HepG2 (cell line): Measurements from ENCODE around the gene FAM174C. TPM values are rescaled to one million over a fixed set of nuclear protein-coding genes. Genes with fewer than 3 reads are reported as not detected.

ENCODE experiments used
- ATAC-seq: fragments of 200-7000 bp; cut with Tn5 transposase; 3 replicates; pipeline ENCODE4 v1.9.1; 2020; ENCODE audit warnings: mild to moderate bottlenecking, moderate library complexity
- BruUV-seq: library from RNA; stranded (reverse); fragments of 400-500 nt; replicated peaks from 2 replicates; lab custom pipeline; 2021; lab: Mats Ljungman, UMichigan
- CTCF ChIA-PET: fragments of 300-600 bp; formaldehyde crosslinking; extraction: SDS; loops from one replicate; lab custom pipeline; 2021; ENCODE audit warnings: low total read pairs, inconsistent platforms, low intra/inter-chr PET ratio; lab: Yijun Ruan, JAX
- POLR2A ChIA-PET: fragments of 350-600 bp; sonication (Branson Sonifier 250); formaldehyde crosslinking; loops from one replicate; lab custom pipeline; 2020; ENCODE audit warnings: antibody characterized with exemption, inconsistent platforms; lab: Yijun Ruan, JAX
- DNase-seq: peaks from one replicate; pipeline ENCODE4 v3.0.0-alpha.2; 2015; ENCODE audit warnings: low spot score
- FAIRE-seq: peaks from 3 replicates; lab custom pipeline; 2011; peaks lifted over from hg19 to GRCh38; lab: Jason Lieb, UNC
- H2AFZ ChIP-seq: one replicate; pipeline ENCODE4 v1.6.1; 2011; ENCODE audit warnings: low read length, inconsistent platforms
- H3K27ac ChIP-seq: fragments of 300-600 bp; 3 replicates; pipeline ENCODE4 v1.8.0; 2011; ENCODE audit warnings: mixed run types, mild to moderate bottlenecking, mixed read lengths, low read length, inconsistent platforms; ENCODE audit not compliant: insufficient read depth; ENCODE audit errors: extremely low read length
- H3K27me3 ChIP-seq, 2 experiments: fragments of 200-600 bp in 1 of 2; 2 replicates in 1 of 2; 3 replicates in 1 of 2; pipeline versions ENCODE4 v1.6.0 to v1.8.0; 2011; ENCODE audit warnings: low read length in 2 of 2, mild to moderate bottlenecking in 2 of 2, moderate library complexity in 2 of 2, inconsistent platforms in 1 of 2; ENCODE audit not compliant: insufficient read depth in 2 of 2, control insufficient read depth in 1 of 2
- H3K36me3 ChIP-seq, 2 experiments: fragments of 200-600 bp in 1 of 2; replicated peaks in 1 of 2; 2 replicates in 1 of 2; 3 replicates in 1 of 2; pipeline versions ENCODE4 v1.5.1 to v1.8.0; 2011; ENCODE audit warnings: low read length in 2 of 2, inconsistent platforms in 1 of 2; ENCODE audit not compliant: insufficient read depth in 2 of 2, control insufficient read depth in 1 of 2
- H3K4me1 ChIP-seq: 2 replicates; pipeline ENCODE4 v1.5.1; 2012; ENCODE audit warnings: low read length, inconsistent platforms; ENCODE audit not compliant: insufficient read depth
- H3K4me2 ChIP-seq: 2 replicates; pipeline ENCODE4 v1.6.0; 2011; ENCODE audit warnings: low read depth, low read length, inconsistent platforms
- H3K4me3 ChIP-seq, 3 experiments: fragments of 200-600 bp in 1 of 3; sonication (generic), shearing (Covaris generic) in 1 of 3; replicated peaks in 1 of 3; 2 replicates each; pipeline ENCODE4 v1.5.1; 2011 to 2016; ENCODE audit warnings: low read length in 3 of 3, inconsistent platforms in 2 of 3, low read depth in 2 of 3, mild to moderate bottlenecking in 2 of 3, control low read depth in 1 of 3, mixed read lengths in 1 of 3; ENCODE audit not compliant: insufficient read depth in 1 of 3
- H3K79me2 ChIP-seq: one replicate; pipeline ENCODE4 v1.6.1; 2011; ENCODE audit warnings: low read length, inconsistent platforms; ENCODE audit not compliant: insufficient read depth
- H3K9ac ChIP-seq: 2 replicates; pipeline ENCODE4 v1.6.0; 2011; ENCODE audit warnings: mild to moderate bottlenecking, low read depth, low read length, inconsistent platforms; ENCODE audit not compliant: insufficient read depth
- H3K9me3 ChIP-seq: 2 replicates; pipeline ENCODE4 v1.5.1; 2012; ENCODE audit warnings: mild to moderate bottlenecking, low read length
- H4K20me1 ChIP-seq: 2 replicates; pipeline ENCODE4 v1.6.0; 2011; ENCODE audit warnings: inconsistent platforms, mild to moderate bottlenecking, low read length, moderate library complexity; ENCODE audit not compliant: insufficient read depth
- AGO2 ChIP-seq: fragments of 200-400 bp; formaldehyde crosslinking; optimal IDR thresholded peaks from 2 replicates; pipeline ENCODE3; 2017; ENCODE audit warnings: mild to moderate bottlenecking, low read depth, low read length, moderate library complexity
- BHLHE40 ChIP-seq: IDR thresholded peaks from 2 replicates; pipeline ENCODE4 v1.6.1; 2011; ENCODE audit warnings: low read length, improper control_type of control experiment
- JUND ChIP-seq: sonication (generic); formaldehyde crosslinking; IDR thresholded peaks from 2 replicates; pipeline ENCODE4 v1.8.0; 2022; ENCODE audit warnings: mild to moderate bottlenecking, missing genetic modification reagents
- KDM5B ChIP-seq: sonication (generic); formaldehyde crosslinking; IDR thresholded peaks from 2 replicates; pipeline ENCODE4 v1.4.0; 2020; ENCODE audit warnings: missing genetic modification reagents, mild to moderate bottlenecking, borderline replicate concordance
- MBD4 ChIP-seq: IDR thresholded peaks from 2 replicates; pipeline ENCODE4 v1.6.1; 2012; ENCODE audit warnings: low read length, inconsistent platforms, borderline replicate concordance
- ONECUT2 ChIP-seq: sonication (generic); formaldehyde crosslinking; IDR thresholded peaks from 2 replicates; pipeline ENCODE4 v1.4.0; 2020; ENCODE audit warnings: missing genetic modification reagents
- SAFB2 ChIP-seq: sonication (generic); formaldehyde crosslinking; IDR thresholded peaks from 2 replicates; pipeline ENCODE4 v1.5.1; 2020; ENCODE audit warnings: missing genetic modification reagents, low read depth, mild to moderate bottlenecking, borderline replicate concordance
- SP1 ChIP-seq, 2 experiments: fragments of 450-650 bp in 1 of 2; sonication (generic) in 1 of 2; formaldehyde crosslinking in 1 of 2; IDR thresholded peaks; 2 replicates each; pipeline versions ENCODE4 v1.4.0 to v1.6.1; 2016 to 2020; ENCODE audit warnings: missing genetic modification reagents in 1 of 2
- SPEN ChIP-seq: sonication (generic); formaldehyde crosslinking; IDR thresholded peaks from 2 replicates; pipeline ENCODE4 v1.5.1; 2020; ENCODE audit warnings: low read depth, mild to moderate bottlenecking, missing genetic modification reagents
- SRSF9 ChIP-seq: fragments of 200-400 bp; formaldehyde crosslinking; IDR thresholded peaks from 2 replicates; pipeline ENCODE4 v1.6.1; 2018; ENCODE audit warnings: borderline replicate concordance, mild to moderate bottlenecking, low read depth, low read length; ENCODE audit not compliant: insufficient read depth, poor library complexity, severe bottlenecking
- TCF12 ChIP-seq, 2 experiments: fragments of 450-650 bp in 1 of 2; sonication (generic) in 1 of 2; formaldehyde crosslinking in 1 of 2; IDR thresholded peaks; 2 replicates each; pipeline versions ENCODE4 v1.6.1 to v1.8.0; 2017 to 2022; ENCODE audit warnings: antibody characterized with exemption in 1 of 2, mild to moderate bottlenecking in 1 of 2, missing genetic modification reagents in 1 of 2, moderate library complexity in 1 of 2
- YEATS4 ChIP-seq: sonication (generic); formaldehyde crosslinking; IDR thresholded peaks from 2 replicates; pipeline ENCODE4 v1.4.0; 2020; ENCODE audit warnings: missing genetic modification reagents, borderline replicate concordance
- ZFX ChIP-seq: sonication (generic); formaldehyde crosslinking; IDR thresholded peaks from 2 replicates; pipeline ENCODE4 v1.4.0; 2020; ENCODE audit warnings: mild to moderate bottlenecking, low read depth, missing genetic modification reagents, moderate library complexity
- ZNF354B ChIP-seq: sonication (generic); formaldehyde crosslinking; IDR thresholded peaks from 2 replicates; pipeline ENCODE4 v1.8.0; 2022; ENCODE audit warnings: mild to moderate bottlenecking, missing genetic modification reagents
- ZNF567 ChIP-seq: sonication (generic); formaldehyde crosslinking; IDR thresholded peaks from 2 replicates; pipeline ENCODE4 v1.8.1; 2023; ENCODE audit warnings: mild to moderate bottlenecking, missing genetic modification reagents, borderline replicate concordance
- WGBS: methylation state at CpG from one replicate; pipeline ENCODE4 v1.1.6; 2017; ENCODE audit warnings: low lambda C conversion rate; 5-methylcytosine and 5-hydroxymethylcytosine counted together
- in situ Hi-C: cut with HindIII; loops from 2 replicates; pipeline ENCODE4 v1.10.0; 2017; ENCODE audit warnings: low pct_unique_long_range_greater_than_20kb; ENCODE audit not compliant: extremely low pct_ligation_motif_present
- intact Hi-C: fragments of 100-400 bp; cut with micrococcal nuclease; formaldehyde crosslinking; loops from one replicate; pipeline ENCODE4 v1.10.0; 2022; ENCODE audit not compliant: unreplicated experiment
- polyA plus RNA-seq, 8 experiments: library from polyadenylated mRNA; depleted of rRNA in 3 of 8; stranded (reverse) in 7 of 8; unstranded in 1 of 8; fragments of >200 nt; fragmentation: Illumina TruSeq in 4 of 8; extraction: Trizol in 4 of 8; gene quantifications; 2 replicates each; pipeline versions ENCODE4 v1.2.1 to v1.2.3, GENCODE V29; 2011 to 2016; ENCODE audit warnings: low read depth in 4 of 8, missing spikeins in 1 of 8, mixed read lengths in 1 of 8; ENCODE audit not compliant: insufficient read depth in 1 of 8
- total RNA-seq, 5 experiments: library from RNA; depleted of rRNA; stranded (reverse); fragments of >200 nt; fragmentation: Illumina TruSeq; extraction: Trizol; gene quantifications; 2 replicates each; pipeline ENCODE4 v1.2.3, GENCODE V29; 2016; ENCODE audit warnings: low read depth in 1 of 5
- TF ChIP-seq, protein P1 (sequence below): sonication (generic); formaldehyde crosslinking; IDR thresholded peaks from 2 replicates; pipeline ENCODE4 v1.9.0; 2022; ENCODE audit warnings: missing genetic modification reagents, mild to moderate bottlenecking, borderline replicate concordance
- TF ChIP-seq, protein P2 (sequence below): sonication (generic); formaldehyde crosslinking; IDR thresholded peaks from 2 replicates; pipeline ENCODE4 v1.8.1; 2022; ENCODE audit warnings: low read depth, mild to moderate bottlenecking, missing genetic modification reagents

Gene FAM174C
- total and polyA plus RNA-seq, 2 of the 13 experiments (the other 11 are each of a cell fraction or from before 2014, with no cell fraction given), result 19.5 to 31.3 TPM

GRCh38 chr19:1239796-1240737 lies 35.3 kb upstream of the FAM174C start:
- WGBS, result 5% methylated on average over 25 of the region's 84 CpGs
- Histone ChIP-seq H2AFZ (no peak overlapping the region), H3K4me3 (peak overlapping the region; percentile 42 to 66 (median 46); a peak in 5 of 6 replicates), H3K27ac (peak overlapping the region; percentile 21), H3K9me3 (no peaks in the 10 kb centered on the region), H3K9ac (peak overlapping the region; percentile 61), H3K79me2 (peaks cover 22% of the 10 kb centered on the region), H4K20me1 (no peaks in the 10 kb centered on the region), H3K4me2 (peak overlapping the region; percentile 81), H3K27me3 (no peaks in the 10 kb centered on the region), H3K36me3 (no peaks in the 10 kb centered on the region; a peak in 1 of 5 replicates), H3K4me1 (peaks cover 52% of the 10 kb centered on the region)
- intact Hi-C loops (no loop called here), in situ Hi-C loops (loop anchor here (5.0 kb wide), 1 partner anchor 37 kb away; the partner anchor contains the start of gene FAM174C)
- TSS peak; percentile 60 for BruUV-seq
- ChIA-PET CTCF (interaction anchor here (0.9 to 2.2 kb wide), 3 partner anchors 17 to 22 kb away, joined by 3 to 17 read pairs (median 4); no protein-coding TSS in a partner anchor), POLR2A (interaction anchor here (1.0 to 10.1 kb wide), 7 partner anchors 8 to 127 kb away, joined by 3 to 469 read pairs (median 6); partner anchors contain the start of gene CIRBP)
- FAIRE-seq, result no peak
- peak; percentile 62 for DNase-seq
- no peak; the same call in 1 of the 3 replicates for ATAC-seq
- TF ChIP-seq YEATS4 (CRISPR knock-in tag), result 0 out of 2 replicates have a peak, but pooled peaks have one; percentile 11
- no peak for TF ChIP-seq MBD4
- TF ChIP-seq ONECUT2 (CRISPR knock-in tag), result no peak
- TF ChIP-seq, protein P1, sequence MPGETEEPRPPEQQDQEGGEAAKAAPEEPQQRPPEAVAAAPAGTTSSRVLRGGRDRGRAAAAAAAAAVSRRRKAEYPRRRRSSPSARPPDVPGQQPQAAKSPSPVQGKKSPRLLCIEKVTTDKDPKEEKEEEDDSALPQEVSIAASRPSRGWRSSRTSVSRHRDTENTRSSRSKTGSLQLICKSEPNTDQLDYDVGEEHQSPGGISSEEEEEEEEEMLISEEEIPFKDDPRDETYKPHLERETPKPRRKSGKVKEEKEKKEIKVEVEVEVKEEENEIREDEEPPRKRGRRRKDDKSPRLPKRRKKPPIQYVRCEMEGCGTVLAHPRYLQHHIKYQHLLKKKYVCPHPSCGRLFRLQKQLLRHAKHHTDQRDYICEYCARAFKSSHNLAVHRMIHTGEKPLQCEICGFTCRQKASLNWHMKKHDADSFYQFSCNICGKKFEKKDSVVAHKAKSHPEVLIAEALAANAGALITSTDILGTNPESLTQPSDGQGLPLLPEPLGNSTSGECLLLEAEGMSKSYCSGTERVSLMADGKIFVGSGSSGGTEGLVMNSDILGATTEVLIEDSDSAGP, result peak; percentile 59; the same call in 1 of the 2 replicates
- TF ChIP-seq, protein P2, sequence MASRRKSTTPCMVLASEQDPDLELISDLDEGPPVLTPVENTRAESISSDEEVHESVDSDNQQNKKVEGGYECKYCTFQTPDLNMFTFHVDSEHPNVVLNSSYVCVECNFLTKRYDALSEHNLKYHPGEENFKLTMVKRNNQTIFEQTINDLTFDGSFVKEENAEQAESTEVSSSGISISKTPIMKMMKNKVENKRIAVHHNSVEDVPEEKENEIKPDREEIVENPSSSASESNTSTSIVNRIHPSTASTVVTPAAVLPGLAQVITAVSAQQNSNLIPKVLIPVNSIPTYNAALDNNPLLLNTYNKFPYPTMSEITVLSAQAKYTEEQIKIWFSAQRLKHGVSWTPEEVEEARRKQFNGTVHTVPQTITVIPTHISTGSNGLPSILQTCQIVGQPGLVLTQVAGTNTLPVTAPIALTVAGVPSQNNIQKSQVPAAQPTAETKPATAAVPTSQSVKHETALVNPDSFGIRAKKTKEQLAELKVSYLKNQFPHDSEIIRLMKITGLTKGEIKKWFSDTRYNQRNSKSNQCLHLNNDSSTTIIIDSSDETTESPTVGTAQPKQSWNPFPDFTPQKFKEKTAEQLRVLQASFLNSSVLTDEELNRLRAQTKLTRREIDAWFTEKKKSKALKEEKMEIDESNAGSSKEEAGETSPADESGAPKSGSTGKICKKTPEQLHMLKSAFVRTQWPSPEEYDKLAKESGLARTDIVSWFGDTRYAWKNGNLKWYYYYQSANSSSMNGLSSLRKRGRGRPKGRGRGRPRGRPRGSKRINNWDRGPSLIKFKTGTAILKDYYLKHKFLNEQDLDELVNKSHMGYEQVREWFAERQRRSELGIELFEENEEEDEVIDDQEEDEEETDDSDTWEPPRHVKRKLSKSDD, result peak; percentile 97
- peak; percentile 40 for TF ChIP-seq SAFB2 (CRISPR knock-in tag)
- no peak for TF ChIP-seq SRSF9
- peak; percentile 47; the same call in 1 of the 2 replicates for TF ChIP-seq ZFX (CRISPR knock-in tag)
- peak; percentile 64 for TF ChIP-seq BHLHE40
- 0 out of 2 replicates have a peak, but pooled peaks have one; percentile 40 for TF ChIP-seq ZNF567 (CRISPR knock-in tag)
- TF ChIP-seq AGO2, result peak; percentile 58
- TF ChIP-seq ZNF354B (CRISPR knock-in tag), result no peak
- peak; percentile 48 for TF ChIP-seq JUND
- no peak for TF ChIP-seq SP1 (IDR thresholded peaks at IDR 0.05)
- peak; percentile 62 for TF ChIP-seq SP1 (CRISPR knock-in tag; IDR thresholded peaks at IDR 0.05)
- peak; percentile 78 for TF ChIP-seq SPEN
- TF ChIP-seq TCF12 (IDR thresholded peaks at IDR 0.05), result no peak
- TF ChIP-seq TCF12 (CRISPR knock-in tag; IDR thresholded peaks at IDR 0.05), result 0 out of 2 replicates have a peak, but pooled peaks have one; percentile 28
- 0 out of 2 replicates have a peak, but pooled peaks have one; percentile 41 for TF ChIP-seq KDM5B
